Parathyroid adenoma (tissue), 2 donors: ENCODE results near the gene ATAD3A.

Experiments used
- H2AFZ ChIP-seq: fragments of 300-600 bp; sonication (generic); one replicate; pipeline ENCODE4 v1.7.0; 2017; ENCODE audit warnings: antibody characterized with exemption, mild to moderate bottlenecking
- H3K27ac ChIP-seq: fragments of 300-600 bp; sonication (generic); one replicate; pipeline ENCODE4 v1.7.0; 2017
- H3K27me3 ChIP-seq: fragments of 300-600 bp; sonication (generic); one replicate; pipeline ENCODE4 v1.7.0; 2017; ENCODE audit warnings: low read length; ENCODE audit not compliant: control insufficient read depth, insufficient read depth
- H3K36me3 ChIP-seq: fragments of 300-600 bp; sonication (generic); one replicate; pipeline ENCODE4 v1.7.0; 2017; ENCODE audit warnings: low read length; ENCODE audit not compliant: control insufficient read depth, insufficient read depth
- H3K4me1 ChIP-seq: fragments of 300-600 bp; sonication (generic); one replicate; pipeline ENCODE4 v1.7.0; 2017; ENCODE audit warnings: control low read depth
- H3K4me2 ChIP-seq: fragments of 300-600 bp; sonication (generic); one replicate; pipeline ENCODE4 v1.7.0; 2017; ENCODE audit warnings: low read length
- H3K4me3 ChIP-seq: fragments of 300-600 bp; sonication (generic); one replicate; pipeline ENCODE4 v1.7.0; 2017; ENCODE audit warnings: low read depth, low read length
- H3K79me2 ChIP-seq: fragments of 300-600 bp; sonication (generic); one replicate; pipeline ENCODE4 v1.7.0; 2017; ENCODE audit warnings: control low read depth
- H3K9ac ChIP-seq: fragments of 300-600 bp; sonication (generic); one replicate; pipeline ENCODE4 v1.7.0; 2017; ENCODE audit warnings: mild to moderate bottlenecking
- H3K9me3 ChIP-seq: fragments of 300-600 bp; sonication (generic); one replicate; pipeline ENCODE4 v1.7.0; 2017; ENCODE audit warnings: low read length; ENCODE audit not compliant: control insufficient read depth
- TF ChIP-seq, protein P1 (sequence below): fragments of 300-600 bp; sonication (generic); IDR thresholded peaks from one replicate; pipeline ENCODE4 v1.7.0; 2017; ENCODE audit warnings: antibody characterized with exemption, mild to moderate bottlenecking
- donor health status: primary hyperparathyroidism.

Gene ATAD3A

DNA sequence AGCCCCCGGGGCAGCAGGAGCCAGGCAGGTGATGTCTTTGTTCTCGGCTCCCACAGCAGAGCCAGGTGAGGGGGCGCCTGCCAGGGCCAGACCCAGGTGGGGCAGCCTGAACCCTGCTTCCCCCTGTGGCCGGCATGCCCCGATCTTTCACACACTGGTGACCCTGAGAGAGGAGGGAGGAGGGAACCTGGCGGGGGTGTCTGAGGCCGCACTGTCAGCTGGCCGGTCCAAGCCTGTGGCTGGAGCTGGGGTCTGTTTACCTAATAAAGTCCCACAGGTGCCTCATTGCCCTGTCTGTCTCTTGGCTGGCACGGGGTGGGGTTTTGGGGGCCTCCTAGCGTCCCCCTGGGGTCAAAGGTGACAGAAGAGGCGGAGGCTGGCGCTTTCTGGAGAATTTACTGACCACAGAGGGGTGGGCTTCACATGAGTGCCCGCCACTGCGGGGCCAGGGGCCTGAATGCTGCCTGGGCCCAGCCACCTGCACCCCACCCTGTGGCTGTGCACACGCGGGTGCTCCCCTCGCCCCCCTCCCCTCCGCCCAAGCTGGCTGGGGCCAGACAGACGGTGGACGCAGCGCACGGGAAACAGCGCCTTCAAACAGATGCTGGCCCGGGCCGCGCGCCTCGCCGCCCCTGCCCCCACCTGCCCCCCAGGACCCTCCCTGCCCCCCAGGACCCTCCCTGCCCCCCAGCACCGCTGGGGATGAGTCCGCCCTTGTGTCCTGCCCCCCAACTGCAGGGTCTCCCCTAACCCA, 22.6 kb downstream of the ATAD3A start:
- no peak overlapping the region for H3K4me2 ChIP-seq
- H3K36me3 ChIP-seq: no peaks in the 10 kb centered on the region
- no peak overlapping the region for H3K4me3 ChIP-seq
- no peaks in the 10 kb centered on the region for H3K4me1 ChIP-seq
- H3K9ac ChIP-seq: no peak overlapping the region
- no peak overlapping the region for H3K27ac ChIP-seq
- no peaks in the 10 kb centered on the region for H3K27me3 ChIP-seq
- TF ChIP-seq, protein P1, sequence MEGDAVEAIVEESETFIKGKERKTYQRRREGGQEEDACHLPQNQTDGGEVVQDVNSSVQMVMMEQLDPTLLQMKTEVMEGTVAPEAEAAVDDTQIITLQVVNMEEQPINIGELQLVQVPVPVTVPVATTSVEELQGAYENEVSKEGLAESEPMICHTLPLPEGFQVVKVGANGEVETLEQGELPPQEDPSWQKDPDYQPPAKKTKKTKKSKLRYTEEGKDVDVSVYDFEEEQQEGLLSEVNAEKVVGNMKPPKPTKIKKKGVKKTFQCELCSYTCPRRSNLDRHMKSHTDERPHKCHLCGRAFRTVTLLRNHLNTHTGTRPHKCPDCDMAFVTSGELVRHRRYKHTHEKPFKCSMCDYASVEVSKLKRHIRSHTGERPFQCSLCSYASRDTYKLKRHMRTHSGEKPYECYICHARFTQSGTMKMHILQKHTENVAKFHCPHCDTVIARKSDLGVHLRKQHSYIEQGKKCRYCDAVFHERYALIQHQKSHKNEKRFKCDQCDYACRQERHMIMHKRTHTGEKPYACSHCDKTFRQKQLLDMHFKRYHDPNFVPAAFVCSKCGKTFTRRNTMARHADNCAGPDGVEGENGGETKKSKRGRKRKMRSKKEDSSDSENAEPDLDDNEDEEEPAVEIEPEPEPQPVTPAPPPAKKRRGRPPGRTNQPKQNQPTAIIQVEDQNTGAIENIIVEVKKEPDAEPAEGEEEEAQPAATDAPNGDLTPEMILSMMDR: no peak
- H3K79me2 ChIP-seq: no peaks in the 10 kb centered on the region
- no peaks in the 10 kb centered on the region for H3K9me3 ChIP-seq
- H2AFZ ChIP-seq: no peak overlapping the region

DNA sequence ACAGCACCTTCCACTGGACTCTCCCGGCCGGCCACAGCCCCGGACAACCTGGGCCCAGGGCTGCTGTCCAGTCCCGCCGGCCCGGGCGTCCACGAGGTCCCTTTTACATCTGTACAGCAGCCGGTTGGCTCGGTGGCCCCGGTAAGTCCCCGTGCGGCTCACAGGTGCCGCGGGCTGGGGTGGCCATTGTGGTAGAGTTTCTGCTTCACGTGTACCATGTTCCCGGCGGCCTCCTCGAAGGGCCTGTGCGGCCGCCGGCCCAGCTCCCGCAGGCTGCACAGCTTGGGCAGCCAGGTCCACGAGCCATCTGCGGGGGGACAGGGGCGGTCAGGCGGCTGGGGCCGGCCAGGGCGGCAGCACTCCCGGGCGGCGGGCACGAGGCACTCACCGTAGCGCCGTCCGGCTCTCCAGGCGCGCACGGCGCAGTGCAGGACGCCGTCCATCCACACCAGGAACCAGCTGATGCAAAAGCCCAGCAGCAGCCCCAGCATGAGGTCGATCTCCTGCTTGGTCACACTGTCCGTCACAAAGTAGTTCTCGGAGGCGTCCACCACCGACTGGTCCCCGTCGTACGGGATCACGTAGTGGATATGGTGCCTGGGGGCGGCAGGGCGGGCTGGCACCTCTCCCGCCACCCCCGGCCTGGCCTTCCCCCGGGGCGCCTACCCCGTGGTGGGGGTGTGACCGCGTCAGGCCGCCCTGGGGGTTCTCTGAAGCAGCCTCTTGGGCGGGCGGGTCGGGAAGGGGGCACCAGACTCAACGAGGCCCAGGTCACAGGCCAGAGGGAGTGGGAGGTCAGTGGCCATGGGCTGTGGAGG, 23.4 kb downstream of the ATAD3A start:
- Histone ChIP-seq H2AFZ (no peak overlapping the region), H3K4me2 (no peak overlapping the region), H3K79me2 (no peaks in the 10 kb centered on the region), H3K9me3 (no peaks in the 10 kb centered on the region), H3K27ac (no peak overlapping the region), H3K9ac (no peak overlapping the region), H3K36me3 (no peaks in the 10 kb centered on the region), H3K4me3 (no peak overlapping the region), H3K27me3 (no peaks in the 10 kb centered on the region), H3K4me1 (no peaks in the 10 kb centered on the region)
- TF ChIP-seq, protein P1: no peak

DNA sequence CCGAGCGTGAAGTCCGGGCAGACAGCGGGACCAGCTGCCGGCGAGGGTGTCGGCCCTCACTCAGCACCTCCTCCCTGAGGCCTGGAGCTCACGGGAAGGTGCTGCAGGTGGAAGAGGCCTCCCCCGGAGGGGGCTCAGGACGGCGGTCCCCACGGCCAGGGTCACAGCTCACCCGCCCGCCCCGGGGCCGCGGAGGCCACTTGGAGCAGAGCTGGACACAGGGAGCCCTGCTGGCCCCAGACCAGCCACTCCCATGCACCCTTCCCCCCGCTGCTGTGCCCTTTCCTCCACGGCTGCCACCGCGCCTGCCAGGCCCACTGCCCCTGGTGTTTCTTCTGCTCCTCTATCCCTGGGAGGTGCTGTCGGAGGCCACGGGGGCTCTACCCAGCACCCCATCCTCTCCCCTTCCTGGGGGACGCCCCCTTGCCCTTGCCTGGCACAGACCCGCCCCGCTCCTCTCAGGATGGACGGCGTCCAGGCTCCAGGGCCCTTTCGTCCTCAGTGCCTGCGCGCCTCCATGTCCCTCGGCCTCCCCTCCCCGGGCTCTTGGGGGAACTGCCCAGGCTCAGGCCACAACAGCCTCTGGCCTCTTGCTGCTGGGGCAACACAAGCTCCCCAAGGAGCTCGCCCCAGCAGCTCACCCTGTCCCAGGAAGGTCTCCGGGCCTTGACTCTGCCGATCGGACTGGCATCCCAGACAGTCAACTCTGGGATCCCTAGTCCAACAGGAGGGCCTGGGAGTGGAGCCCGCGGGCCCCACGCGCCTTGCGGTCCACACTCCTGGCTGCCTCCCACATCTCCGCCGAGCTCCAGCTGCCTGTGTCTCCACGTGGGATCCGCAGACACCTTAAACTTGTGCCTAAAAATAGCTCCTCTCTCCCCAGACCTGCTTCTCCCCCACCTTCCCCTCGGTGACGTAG, 24.3 kb downstream of the ATAD3A start:
- TF ChIP-seq, protein P1: no peak
- H3K27me3 ChIP-seq: no peaks in the 10 kb centered on the region
- H3K27ac ChIP-seq: no peak overlapping the region

DNA sequence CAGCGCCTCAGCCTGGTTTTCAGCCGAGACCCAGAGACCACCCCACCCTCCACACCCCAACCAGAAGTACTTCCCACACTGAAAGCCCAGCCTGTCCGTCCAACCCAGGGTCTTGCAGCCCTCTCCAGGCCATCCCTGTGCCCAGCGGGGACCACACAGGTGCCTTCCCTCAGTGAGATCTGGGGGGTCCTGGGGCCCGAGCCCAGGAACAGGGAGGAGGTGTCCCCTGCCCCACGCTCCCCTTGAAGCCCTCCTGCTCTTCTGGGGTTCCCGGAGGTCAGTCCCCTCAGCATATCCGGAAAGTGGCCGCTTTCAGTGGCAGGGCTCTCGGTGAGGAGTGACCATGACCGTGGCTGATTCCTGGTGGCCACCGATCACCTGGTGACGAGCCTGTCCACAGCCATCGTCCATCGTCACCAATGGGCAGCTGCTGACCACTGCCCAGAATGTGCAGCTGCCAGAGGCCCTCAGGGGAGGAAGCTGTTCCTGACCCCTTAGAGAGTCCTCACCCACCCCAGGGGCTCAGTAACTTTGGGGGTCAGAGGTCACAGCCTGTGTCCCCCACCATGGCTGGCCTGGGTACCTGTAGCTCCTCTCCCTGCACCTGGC, 25.1 kb downstream of the ATAD3A start:
- Histone ChIP-seq H2AFZ (no peak overlapping the region), H3K4me3 (no peak overlapping the region), H3K9me3 (no peaks in the 10 kb centered on the region), H3K79me2 (no peaks in the 10 kb centered on the region), H3K4me2 (no peak overlapping the region), H3K9ac (no peak overlapping the region), H3K36me3 (no peaks in the 10 kb centered on the region), H3K27me3 (no peaks in the 10 kb centered on the region), H3K4me1 (no peaks in the 10 kb centered on the region), H3K27ac (no peak overlapping the region)
- TF ChIP-seq, protein P1: no peak

More for the DNA sequence above, 24.3 kb downstream of the ATAD3A start:
- H3K4me2 ChIP-seq: no peak overlapping the region
- H3K36me3 ChIP-seq: no peaks in the 10 kb centered on the region
- no peak overlapping the region for H3K4me3 ChIP-seq
- no peak overlapping the region for H2AFZ ChIP-seq
- H3K9ac ChIP-seq: no peak overlapping the region
- no peaks in the 10 kb centered on the region for H3K79me2 ChIP-seq
- no peaks in the 10 kb centered on the region for H3K4me1 ChIP-seq
- no peaks in the 10 kb centered on the region for H3K9me3 ChIP-seq
